GM18909 (cell line): Measurements from ENCODE around the gene PRKRA.
"Not testable (repeated sequence)": the region's sequence is repeated elsewhere in the genome, so short reads cannot be mapped to it uniquely, and the experiment has no call there.

ENCODE experiments used
- ATAC-seq: cut with Tn5 transposase; IDR thresholded peaks from one replicate; pipeline ENCODE4 v1.9.1; 2021; ENCODE audit warnings: mild to moderate bottlenecking; ENCODE audit not compliant: unreplicated experiment, poor library complexity

The PRKRA gene

GRCh38 chr2:178415979-178416378 is 35.0 kb downstream of the PRKRA start:
- no peak for ATAC-seq

GRCh38 chr2:178414266-178415247 is 36.4 kb downstream of the PRKRA start:
- peak; percentile 86 for ATAC-seq

GRCh38 chr2:178413472-178414265 is 37.3 kb downstream of the PRKRA start:
- ATAC-seq = peak; percentile 84

GRCh38 chr2:178412453-178412852 is 38.5 kb downstream of the PRKRA start:
- not testable (repeated sequence) for ATAC-seq

- ATAC-seq = no peak
Measured at GRCh38 chr2:178412047-178412446, 38.9 kb downstream of the PRKRA start.

GRCh38 chr2:178409261-178409660 is 41.7 kb downstream of the PRKRA start:
- no peak for ATAC-seq

- peak; percentile 100 for ATAC-seq
Measured at GRCh38 chr2:178404368-178404767, 46.6 kb downstream of the PRKRA start.

- peak; percentile 45 for ATAC-seq
Measured at GRCh38 chr2:178403671-178404306, 47.2 kb downstream of the PRKRA start.

GRCh38 chr2:178401994-178402437 is 49.0 kb downstream of the PRKRA start:
- no peak for ATAC-seq

DNA sequence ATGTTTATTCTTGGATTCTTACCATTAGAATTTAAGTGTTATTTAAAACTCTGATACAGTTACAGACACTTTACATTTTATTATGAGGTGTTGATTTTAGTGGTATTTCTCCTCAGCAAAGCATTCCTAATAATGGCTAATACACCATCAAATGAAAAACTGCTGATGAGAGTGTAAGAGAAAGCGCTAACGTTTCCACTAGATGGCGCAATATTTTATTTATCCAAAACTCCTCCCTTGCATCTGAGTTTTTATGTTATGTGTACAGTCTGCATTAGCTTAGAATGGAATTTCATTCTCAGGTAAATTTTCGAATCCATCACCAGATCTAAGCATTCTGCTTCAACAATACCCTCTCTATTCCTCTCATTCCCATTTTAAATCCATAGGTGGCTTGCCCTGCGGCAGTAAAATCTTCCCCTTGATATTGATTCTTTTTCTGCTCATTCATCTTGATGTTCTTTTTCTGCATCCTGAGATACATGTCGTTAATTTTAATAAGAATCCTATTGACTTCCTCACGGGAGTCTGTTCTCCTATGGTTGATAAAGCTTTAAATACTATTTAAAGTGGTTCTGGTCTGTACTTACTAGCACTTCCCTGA is 53.9 kb downstream of the PRKRA start:
- peak; percentile 90 for ATAC-seq

GRCh38 chr2:178395941-178396570 is 54.9 kb downstream of the PRKRA start:
- no peak for ATAC-seq

- no peak for ATAC-seq
Measured at GRCh38 chr2:178395295-178395694, 55.7 kb downstream of the PRKRA start.

GRCh38 chr2:178394859-178395258 is 56.1 kb downstream of the PRKRA start:
- ATAC-seq = no peak

DNA sequence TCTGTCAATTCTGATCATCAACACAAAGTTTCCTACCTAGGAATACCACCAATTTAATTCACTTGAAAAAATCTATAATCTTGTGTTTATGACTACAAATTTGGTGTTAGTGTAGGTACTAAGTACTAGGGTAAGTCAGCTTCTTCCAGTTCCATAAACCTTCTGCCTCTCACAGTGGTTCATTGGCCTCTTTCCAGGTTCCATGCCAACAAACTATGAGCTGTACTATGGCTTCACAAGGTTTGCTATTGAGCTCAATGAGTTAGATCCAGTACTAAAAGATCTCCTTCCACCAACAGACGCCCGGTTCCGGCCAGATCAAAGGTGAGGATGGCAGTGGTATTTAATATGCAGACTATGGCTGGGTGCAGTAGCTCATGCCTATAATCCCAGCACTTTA is 58.8 kb downstream of the PRKRA start:
- no peak for ATAC-seq

- ATAC-seq = no peak
Measured at GRCh38 chr2:178391701-178392100, 59.3 kb downstream of the PRKRA start.

DNA sequence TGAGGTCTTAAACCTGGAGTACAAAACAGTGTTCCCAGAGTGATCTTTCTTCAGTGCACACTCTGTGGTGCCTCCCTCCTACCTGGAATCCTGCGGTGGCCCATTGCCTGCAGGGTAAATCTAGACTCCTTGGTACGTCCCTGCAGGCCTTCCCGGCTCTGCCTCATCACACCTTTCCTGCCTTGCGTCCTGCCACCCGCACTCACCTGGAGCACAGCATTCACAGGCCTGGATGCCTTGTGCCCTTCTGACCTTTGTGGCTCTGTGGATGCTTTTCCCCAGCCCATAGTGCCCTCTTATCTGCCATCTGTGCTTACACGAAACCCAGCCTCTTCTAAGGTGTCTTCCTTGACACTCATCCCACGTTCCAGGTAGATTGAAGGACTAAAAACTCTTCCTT is 62.7 kb downstream of the PRKRA start:
- ATAC-seq = no peak

DNA sequence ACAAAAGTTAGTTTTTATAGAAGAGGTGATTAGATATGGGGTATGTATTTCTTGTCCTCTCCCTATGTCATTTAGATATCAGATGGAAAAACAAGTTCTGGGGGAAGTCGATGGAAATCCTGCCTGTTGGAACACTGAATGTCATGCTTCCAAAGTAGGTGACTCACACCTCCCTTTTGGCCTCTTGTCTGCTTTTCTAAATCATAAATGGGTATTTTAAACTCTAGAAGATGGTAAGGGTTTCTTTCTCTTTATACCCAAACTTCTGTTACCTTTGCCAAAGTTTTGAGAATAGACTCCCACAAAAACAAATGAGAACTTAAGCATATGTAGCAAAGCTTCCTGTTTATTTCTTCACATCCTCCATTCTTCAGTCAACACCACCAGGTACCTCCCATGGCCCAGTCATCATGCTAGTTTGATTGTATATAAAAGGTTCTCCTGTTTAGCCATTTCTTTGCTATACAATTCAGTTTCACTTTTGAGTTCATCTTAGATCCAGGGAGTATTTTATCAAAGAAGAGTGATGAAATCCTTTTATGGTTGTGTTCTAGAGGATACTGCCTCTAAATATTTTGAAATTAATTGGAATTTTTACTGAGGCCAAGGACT is 63.9 kb downstream of the PRKRA start:
- no peak for ATAC-seq

DNA sequence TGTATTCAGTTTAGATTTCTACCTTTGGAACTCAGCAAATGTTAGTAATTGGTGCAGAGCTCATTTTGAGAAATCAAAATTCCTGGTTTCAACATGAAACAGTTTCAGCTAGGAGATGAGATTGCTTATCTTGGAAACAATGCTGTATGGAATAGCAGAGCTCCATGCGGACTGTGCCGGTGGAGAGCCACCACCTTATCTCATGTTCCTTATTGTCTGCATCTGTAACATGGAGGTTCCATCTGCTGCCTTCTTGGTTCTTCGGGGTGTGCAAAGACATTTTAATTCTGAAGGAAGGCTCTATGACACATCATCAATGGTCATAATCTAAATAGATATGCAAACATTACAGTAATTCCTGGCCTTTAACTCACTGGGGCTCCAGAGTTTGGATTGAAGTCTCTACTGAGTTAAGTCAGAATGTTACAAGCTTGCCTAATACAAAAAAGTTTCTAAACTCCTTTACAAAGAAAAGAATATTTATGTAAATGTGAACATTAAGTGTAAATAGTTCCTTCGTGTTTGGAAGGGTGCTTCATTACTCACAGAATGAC is 65.3 kb downstream of the PRKRA start:
- ATAC-seq = no peak

DNA sequence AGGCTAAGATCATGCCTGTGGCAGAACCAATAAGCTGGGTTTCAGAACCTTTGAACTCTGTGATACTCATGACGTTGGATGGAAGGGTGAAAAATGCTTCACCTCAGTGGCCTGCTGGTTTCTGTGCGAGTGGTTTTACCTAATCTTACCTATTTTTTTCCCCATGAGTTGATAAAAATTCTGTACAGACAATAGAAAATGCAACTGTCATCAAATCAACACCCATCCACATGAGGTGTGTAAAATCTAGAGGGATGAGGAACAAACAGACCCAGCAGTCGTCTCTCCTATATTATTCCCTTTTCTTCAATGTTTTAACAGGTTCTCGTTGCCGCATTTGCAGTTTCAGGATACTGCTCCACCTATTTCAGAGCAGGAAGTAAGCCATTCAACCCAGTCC is 67.3 kb downstream of the PRKRA start:
- no peak for ATAC-seq
